GM12891 (cell line): ENCODE results near the gene STIM1.

ENCODE experiments used
- PAX5 ChIP-seq: IDR thresholded peaks from 2 replicates; pipeline ENCODE4 v1.6.1; 2011; ENCODE audit warnings: low read length, moderate library complexity, mild to moderate bottlenecking; ENCODE audit not compliant: insufficient read depth, severe bottlenecking
- POLR2A ChIP-seq: IDR thresholded peaks from 2 replicates; pipeline ENCODE4 v1.6.1; 2011; ENCODE audit warnings: low read depth, low read length, control low read depth
- POLR2AphosphoS5 ChIP-seq: IDR thresholded peaks from 2 replicates; pipeline ENCODE4 v1.6.1; 2011; ENCODE audit warnings: low read depth, low read length, control low read depth
- POU2F2 ChIP-seq: IDR thresholded peaks from 2 replicates; pipeline ENCODE4 v1.6.1; 2011; ENCODE audit warnings: low read depth, mild to moderate bottlenecking, control low read depth, low read length, moderate library complexity
- SPI1 ChIP-seq: IDR thresholded peaks from 2 replicates; pipeline ENCODE4 v1.6.1; 2011; ENCODE audit warnings: low read depth, low read length, control low read depth
- TAF1 ChIP-seq: IDR thresholded peaks from 2 replicates; pipeline ENCODE4 v1.6.1; 2011; ENCODE audit warnings: low read depth, low read length, control low read depth

DNA sequence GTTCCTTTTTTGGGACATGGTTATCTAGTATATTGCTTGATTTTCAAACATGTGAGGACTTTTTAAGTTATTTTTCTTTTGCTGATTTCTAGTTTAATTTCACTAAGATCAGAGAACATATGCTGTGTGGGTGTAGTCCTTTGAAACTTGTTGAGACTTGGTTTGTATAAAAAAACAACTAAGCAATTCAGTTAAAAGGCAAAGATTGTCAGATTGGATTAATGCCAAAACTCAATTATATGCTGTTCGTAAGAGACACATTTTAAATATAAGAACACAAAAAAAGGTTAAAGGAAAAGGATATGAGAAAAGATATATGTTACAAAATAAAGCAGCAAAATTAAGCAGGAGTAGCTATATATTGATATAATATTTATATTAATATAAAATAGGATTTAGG is 221.3 kb downstream of the STIM1 start:
- no peak for TF ChIP-seq POLR2AphosphoS5
- no peak for TF ChIP-seq POLR2A
- TF ChIP-seq SPI1: no peak
- TF ChIP-seq POU2F2: no peak
- TF ChIP-seq PAX5: no peak
- no peak for TF ChIP-seq TAF1
